Measurements from ENCODE around the gene CCDC157.

DNA sequence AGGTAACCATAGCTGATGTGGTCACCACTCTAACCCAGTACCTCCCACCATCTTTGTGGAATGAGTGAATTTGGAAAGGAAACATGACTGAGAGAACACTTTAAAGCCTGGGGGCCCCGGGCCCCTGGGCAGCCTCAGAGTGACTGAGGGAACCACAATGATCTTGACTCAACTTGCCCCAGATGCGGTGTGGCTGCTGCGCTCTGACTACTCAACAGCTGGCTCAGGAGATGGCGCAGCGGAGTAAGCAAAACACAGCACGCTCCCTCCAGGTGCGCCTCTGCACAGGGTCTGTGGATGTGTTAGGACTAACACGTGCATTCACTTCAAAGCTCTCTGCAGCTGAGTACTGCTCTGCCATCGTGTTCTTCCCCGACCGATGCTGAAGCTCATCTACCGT, 24.5 kb downstream of the CCDC157 start:
- no peak for TF ChIP-seq ZBTB7A (IDR thresholded peaks at IDR 0.05; ENCODE audit: low read depth)
- TF ChIP-seq EP300 (IDR thresholded peaks at IDR 0.05; ENCODE audit: borderline replicate concordance): no peak
- no peak for TF ChIP-seq TEAD4 (IDR thresholded peaks at IDR 0.05)
